IPS-NIHi11 (cell line): ENCODE results near the gene RANBP1.

Experiments used
- DNase-seq: peaks from one replicate; pipeline ENCODE4 v3.0.0; 2012; ENCODE audit warnings: mixed read lengths, low spot score

Gene RANBP1

GRCh38 chr22:20089226-20089976 is 26.5 kb upstream of the RANBP1 start:
- no peak for DNase-seq

- no peak for DNase-seq
Observed at GRCh38 chr22:20089977-20090729, 25.8 kb upstream of the RANBP1 start.

DNA sequence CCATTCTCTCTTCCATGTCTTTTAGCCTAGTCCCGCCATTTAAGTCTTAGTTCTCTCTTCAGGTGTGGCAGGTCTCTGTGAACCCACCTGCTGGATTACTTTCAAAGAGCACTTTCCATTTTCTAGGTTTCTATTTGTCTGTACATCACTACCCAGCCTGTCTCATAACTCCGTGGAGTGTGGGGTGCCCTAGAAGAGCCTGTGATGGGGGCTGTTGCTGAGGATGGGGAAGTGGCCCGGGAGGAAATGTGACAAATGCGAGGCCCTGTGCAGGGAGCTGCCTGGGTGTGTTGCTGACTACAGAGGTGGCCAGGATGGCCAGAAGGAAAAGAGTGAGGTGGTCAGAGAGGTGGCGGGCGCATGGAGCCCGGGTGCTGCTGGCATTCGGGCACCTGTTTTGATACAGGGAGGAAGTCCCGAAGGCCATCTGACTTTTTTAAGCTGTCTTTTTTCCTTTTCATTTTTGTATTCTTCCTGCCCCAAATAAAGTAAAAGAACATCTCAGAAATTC is 25.1 kb upstream of the RANBP1 start:
- DNase-seq: no peak

DNA sequence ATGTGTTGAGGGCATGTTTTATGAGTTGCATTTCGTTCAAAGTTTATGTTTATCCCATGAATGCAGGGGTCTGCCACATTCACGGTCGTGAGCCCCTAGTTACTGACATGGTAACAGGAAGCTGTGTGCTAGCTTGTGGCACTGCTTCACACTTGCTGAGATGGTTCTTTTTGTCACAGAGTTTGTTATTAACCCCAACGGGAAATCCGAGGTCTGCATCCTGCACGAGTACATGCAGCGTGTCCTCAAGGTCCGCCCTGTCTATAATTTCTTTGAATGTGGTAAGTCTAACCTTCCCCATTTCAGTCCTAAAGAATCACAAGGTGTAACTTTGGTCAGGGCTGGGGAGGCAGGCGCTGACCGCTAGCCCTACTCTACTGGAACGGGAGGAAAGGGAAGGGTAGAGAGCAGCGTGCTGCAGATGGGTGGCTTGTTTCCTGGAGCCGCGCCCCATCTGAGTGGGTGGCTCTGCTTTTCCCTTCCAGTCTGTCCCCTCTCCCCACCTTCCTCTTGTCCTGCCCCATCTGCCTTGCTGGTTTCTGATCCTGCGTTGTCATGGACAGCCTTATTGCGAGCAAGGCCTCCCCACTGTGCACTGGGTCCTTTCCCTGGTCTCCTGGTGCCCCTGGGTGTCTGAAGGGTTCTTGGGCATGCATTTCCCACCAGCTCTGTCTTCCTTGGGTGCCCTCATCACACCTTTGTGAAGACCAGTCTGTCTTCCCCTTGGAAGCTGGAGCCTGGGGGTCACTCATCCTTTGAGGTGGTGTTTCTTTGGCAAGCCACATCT is 24.0 kb upstream of the RANBP1 start:
- no peak for DNase-seq

DNA sequence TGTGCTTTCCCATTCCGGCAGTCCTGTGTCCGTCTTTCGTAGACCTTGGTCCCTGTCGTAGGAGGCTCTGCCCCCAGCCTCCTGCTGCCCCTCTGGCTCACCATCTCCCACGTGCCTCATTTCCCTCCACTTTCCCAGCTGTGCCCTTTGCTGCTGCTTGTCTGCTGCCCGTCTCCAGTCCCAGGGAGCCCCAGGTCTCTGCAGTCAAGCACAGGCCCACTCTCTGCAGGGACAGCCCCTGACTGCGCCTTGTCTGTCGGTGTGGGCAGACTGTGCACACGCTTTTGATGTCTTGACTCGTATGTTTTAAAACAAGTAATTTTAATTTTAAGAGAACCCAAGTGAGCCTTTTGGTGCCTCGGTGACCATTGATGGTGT is 23.4 kb upstream of the RANBP1 start:
- no peak for DNase-seq

DNA sequence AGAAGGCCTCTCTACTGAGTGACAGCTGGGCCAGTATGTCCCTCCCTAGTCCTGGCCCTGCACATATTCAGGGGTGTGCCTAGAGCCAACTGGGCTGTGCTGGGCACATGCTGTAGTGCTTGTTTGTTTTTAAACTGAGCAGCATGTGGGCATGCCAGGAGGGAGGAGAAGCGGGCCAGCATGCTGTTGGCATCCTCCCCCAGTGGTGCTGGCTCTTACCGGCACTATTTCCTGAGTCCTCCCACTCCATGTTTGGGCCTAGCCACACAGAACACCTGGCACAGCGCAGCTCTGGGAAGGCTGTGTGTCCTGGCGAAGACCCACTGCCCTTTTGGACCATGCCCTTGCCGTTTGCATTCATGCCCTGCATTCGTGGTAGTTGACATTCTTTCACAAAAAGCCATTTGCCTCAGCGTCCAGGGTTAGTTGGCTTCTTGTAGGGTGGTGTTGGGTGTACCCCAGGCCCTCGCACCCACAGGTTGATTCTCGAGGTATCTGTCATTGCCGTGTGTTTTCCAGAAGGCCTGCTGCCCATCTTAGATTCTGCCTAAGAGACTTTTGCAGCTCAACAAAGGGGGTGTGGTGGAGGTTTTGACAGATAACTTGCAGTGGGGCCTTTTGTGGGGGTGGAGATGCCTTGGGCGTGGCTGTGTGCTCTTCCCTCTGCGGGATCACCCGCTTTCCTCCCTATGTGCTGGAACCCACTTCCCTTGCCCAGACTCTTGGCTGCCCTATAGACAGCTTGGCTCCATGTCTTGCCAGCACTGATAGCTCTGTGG is 22.3 kb upstream of the RANBP1 start:
- no peak for DNase-seq

DNA sequence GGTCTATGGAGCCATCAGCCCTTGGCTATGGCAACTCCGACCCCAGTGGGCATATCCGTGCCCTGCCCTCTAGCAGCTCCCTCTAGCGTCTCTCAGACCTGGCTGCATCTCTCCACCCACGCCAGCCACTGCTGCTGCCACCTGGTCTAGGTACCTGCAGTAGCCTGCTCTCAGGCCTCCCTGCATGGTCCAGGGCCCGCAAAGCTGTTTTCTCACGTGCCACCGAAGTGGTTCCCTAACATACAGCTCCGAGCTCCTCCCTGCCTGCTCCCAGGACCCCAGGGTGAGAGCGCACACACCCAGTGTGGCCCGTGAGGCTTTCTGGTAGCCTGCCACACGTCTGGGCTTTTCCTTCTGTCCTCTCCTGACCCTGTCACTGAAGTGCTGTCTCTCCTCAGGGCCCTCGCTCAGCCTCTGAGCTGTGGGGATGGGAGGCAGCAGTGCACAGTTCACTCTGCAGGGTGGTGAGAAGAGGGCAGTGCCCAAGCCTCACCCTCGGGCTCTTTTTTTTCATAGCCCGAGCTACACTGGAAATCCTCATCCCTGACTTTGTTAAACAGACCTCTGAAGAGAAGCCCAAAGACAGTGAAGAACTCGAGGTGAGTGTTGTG is 21.6 kb upstream of the RANBP1 start:
- no peak for DNase-seq

- DNase-seq: no peak
Observed at GRCh38 chr22:20095521-20095920, 20.4 kb upstream of the RANBP1 start.

GRCh38 chr22:20096574-20097420 is 19.1 kb upstream of the RANBP1 start:
- DNase-seq: no peak

DNA sequence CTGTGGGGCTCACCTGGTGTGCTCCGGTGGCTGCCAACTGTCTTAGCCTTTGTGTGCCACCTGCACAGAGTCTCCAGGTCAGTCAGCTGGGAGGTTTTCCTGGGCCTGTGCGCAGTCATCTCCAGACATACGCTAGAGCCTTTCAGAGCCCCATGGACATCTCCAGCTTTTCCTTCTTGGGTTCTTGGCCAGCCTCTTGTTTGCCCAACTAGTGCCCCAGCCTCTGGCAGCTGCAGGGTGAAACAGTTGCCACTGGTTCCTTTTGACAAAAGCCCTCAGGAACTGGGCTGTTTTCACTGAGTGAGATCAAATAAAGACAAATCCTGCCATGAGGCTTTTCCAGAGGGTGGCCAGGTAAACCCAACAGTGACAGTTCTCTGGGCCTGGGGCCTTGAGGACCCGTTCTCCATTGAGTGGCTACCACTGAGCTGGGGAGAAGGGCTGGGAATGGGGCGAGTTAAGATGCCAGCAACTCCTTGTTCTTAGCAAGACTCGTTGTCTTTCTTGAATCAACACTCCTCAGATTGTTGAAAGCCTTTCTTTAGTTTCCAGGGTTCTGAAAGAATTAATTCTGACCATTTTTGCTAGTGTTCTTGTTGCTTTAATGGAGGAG is 16.7 kb upstream of the RANBP1 start:
- no peak for DNase-seq

- DNase-seq: no peak
Observed at GRCh38 chr22:20101638-20102037, 14.3 kb upstream of the RANBP1 start.

DNA sequence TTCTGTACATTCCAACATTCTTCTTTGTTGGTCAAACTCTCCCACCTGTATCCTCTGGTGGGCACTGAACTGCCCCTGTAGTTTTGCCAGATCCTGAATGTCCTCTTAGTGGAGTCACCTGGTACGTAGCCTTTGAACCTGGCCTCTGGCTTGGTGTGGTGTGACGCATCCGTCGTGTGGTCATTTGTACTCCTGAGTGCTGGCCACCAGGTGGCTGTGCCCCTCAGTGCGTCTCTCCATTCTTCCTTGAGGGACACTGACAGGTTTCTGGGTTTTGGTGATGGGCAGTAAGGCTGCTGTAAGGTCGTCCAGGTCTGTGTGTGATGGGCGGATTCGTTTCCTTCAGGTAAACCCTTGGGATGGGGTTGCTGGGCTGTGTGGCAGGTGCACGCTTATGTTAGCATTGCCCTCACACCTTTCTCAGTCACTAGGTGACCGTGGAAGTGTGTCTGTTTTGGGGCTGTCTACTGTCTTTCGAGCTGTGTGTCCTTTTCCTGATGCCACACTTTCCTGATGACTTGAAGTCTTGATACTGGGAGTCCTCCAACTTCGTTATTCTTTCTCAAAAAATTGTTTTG is 13.6 kb upstream of the RANBP1 start:
- peak; percentile 47 for DNase-seq

GRCh38 chr22:20105456-20106204 is 10.3 kb upstream of the RANBP1 start:
- DNase-seq: no peak

DNA sequence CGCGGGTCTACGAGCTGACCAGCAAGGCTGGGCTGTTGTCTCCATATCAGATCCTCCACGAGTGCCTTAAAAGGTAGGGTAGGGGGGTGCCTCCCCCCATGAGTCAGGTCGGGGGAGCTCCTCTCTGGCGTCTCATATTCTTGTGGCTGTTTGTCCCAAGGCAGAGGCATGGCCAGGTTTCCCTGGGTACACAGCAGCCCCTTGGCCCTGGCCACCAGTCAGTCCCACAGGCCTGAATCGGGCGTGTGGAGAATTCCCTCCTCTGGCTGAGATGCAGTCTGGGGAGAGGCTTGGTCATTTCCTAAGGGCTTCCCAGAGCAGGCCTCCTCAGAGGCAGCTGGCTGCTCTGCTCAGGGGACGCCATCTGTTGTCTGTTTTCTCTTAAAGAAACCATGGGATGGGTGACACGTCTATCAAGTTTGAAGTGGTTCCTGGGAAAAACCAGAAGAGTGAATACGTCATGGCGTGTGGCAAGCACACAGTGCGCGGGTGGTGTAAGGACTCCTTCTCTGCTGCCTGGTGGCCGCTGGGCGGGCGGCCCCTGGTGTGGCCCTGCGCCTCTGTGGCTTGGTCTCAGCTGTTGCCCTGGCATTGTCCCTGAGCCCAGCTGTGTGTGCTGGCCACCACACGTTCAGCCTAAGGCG is 9.6 kb upstream of the RANBP1 start:
- DNase-seq: no peak

GRCh38 chr22:20106849-20107237 is 9.1 kb upstream of the RANBP1 start:
- DNase-seq: no peak

DNA sequence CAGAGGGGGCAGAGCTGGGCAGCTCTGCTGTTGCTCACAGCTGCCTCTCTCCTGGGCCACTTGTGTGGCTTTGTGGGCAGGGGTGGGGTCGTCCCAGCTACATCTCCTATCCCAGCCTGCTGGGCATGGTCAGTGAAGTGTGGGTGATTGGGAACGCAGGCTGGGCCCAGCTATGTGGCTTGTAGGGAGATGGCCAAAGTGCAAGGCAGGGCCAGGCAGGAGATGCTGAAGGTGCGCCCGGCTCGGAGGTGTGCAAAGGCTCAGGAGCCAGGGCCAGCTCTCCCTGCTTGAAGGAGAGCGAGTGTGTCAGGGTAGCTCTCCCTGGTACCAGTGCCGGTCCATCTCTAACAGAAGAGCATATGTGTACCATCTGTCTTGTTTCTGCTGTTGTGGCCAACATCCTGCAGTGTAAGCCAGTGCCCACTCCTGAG is 8.4 kb upstream of the RANBP1 start:
- DNase-seq: no peak

- DNase-seq: no peak
Observed at GRCh38 chr22:20107951-20108756, 7.8 kb upstream of the RANBP1 start.
